Panc1 (cell line): ENCODE data around the gene LRMDA. TPM values are rescaled to one million over a fixed set of nuclear protein-coding genes. Genes with fewer than 3 reads are reported as not detected.

ENCODE experiments used
- ATAC-seq: fragments of 200-7000 bp; cut with Tn5 transposase; 2 replicates; pipeline ENCODE4 v1.9.1; 2020; ENCODE audit warnings: mild to moderate bottlenecking, moderate library complexity
- BruUV-seq: library from RNA; stranded (reverse); fragments of 400-500 nt; replicated peaks from 2 replicates; lab custom pipeline; 2021; lab: Mats Ljungman, UMichigan
- CTCF ChIA-PET: fragments of 300-600 bp; sonication (Branson Sonifier 250); formaldehyde crosslinking; loops from one replicate; lab custom pipeline; 2022; ENCODE audit warnings: antibody characterized with exemption; lab: Charles Lee
- POLR2A ChIA-PET: fragments of 300-600 bp; sonication (Branson Sonifier 250); formaldehyde crosslinking; loops from one replicate; lab custom pipeline; 2022; ENCODE audit warnings: antibody characterized with exemption; lab: Charles Lee
- DNase-seq: peaks from one replicate; pipeline ENCODE4 v3.0.0-alpha.2; 2010; ENCODE audit warnings: low read depth, low spot score
- H3K27ac ChIP-seq: 2 replicates; pipeline ENCODE4 v1.5.1; 2011; ENCODE audit warnings: mild to moderate bottlenecking, low read length, inconsistent platforms
- H3K27me3 ChIP-seq: fragments of 200-500 bp; sonication (Bioruptor generic); 2 replicates; pipeline ENCODE4 v1.6.0; 2014; ENCODE audit warnings: low read length, inconsistent platforms; ENCODE audit not compliant: control insufficient read depth, insufficient read depth
- H3K36me3 ChIP-seq: fragments of 200-500 bp; sonication (Bioruptor generic); 2 replicates; pipeline ENCODE4 v1.5.1; 2014; ENCODE audit warnings: inconsistent platforms, mild to moderate bottlenecking, low read length, moderate library complexity; ENCODE audit not compliant: control insufficient read depth, insufficient read depth
- H3K4me1 ChIP-seq: 2 replicates; pipeline ENCODE4 v1.5.1; 2011; ENCODE audit warnings: inconsistent platforms, mild to moderate bottlenecking, low read length, moderate library complexity; ENCODE audit not compliant: control insufficient read depth, insufficient read depth
- H3K4me3 ChIP-seq, 2 experiments: 2 replicates each; pipeline ENCODE4 v1.5.1; 2011 to 2012; ENCODE audit warnings: low read depth in 2 of 2, low read length in 2 of 2, mild to moderate bottlenecking in 2 of 2, inconsistent platforms in 1 of 2, moderate library complexity in 1 of 2
- H3K9me3 ChIP-seq: fragments of 200-500 bp; sonication (Bioruptor generic); 2 replicates; pipeline ENCODE4 v1.5.1; 2014; ENCODE audit warnings: low read depth, mild to moderate bottlenecking, inconsistent platforms, low read length, moderate library complexity; ENCODE audit not compliant: control insufficient read depth, insufficient read depth
- CTCF ChIP-seq: fragments of 450-650 bp; IDR thresholded peaks from 2 replicates; pipeline ENCODE4 v1.5.1; 2017; ENCODE audit warnings: mild to moderate bottlenecking
- POLR2AphosphoS5 ChIP-seq: IDR thresholded peaks from 2 replicates; pipeline ENCODE4 v1.6.1; 2012; ENCODE audit warnings: mild to moderate bottlenecking, low read depth, low read length, moderate library complexity
- REST ChIP-seq, 2 experiments: IDR thresholded peaks; 2 replicates each; pipeline ENCODE4 v1.6.1; 2011 to 2012; ENCODE audit warnings: low read depth in 2 of 2, control low read depth in 1 of 2, low read length in 1 of 2, mild to moderate bottlenecking in 1 of 2, moderate library complexity in 1 of 2; ENCODE audit not compliant: insufficient read depth in 1 of 2
- SIN3A ChIP-seq: IDR thresholded peaks from 2 replicates; pipeline ENCODE4 v1.6.1; 2012; ENCODE audit warnings: low read depth, mild to moderate bottlenecking, low read length, moderate library complexity, borderline replicate concordance; ENCODE audit not compliant: insufficient read depth
- TCF7L2 ChIP-seq: IDR thresholded peaks from 2 replicates; pipeline ENCODE4 v1.6.1; 2011; ENCODE audit warnings: mild to moderate bottlenecking, low read depth, low read length, inconsistent platforms
- in situ Hi-C: cut with HindIII; loops from 2 replicates; pipeline ENCODE4 v1.10.0; 2016; ENCODE audit warnings: low sequenced_read_pairs, low pct_unique_long_range_greater_than_20kb
- intact Hi-C: fragments of 100-400 bp; cut with micrococcal nuclease; formaldehyde crosslinking; loops from one replicate; pipeline ENCODE4 v1.10.0; 2022; ENCODE audit not compliant: unreplicated experiment
- total RNA-seq: library from RNA; stranded (reverse); gene quantifications from one replicate; pipeline ENCODE4 v1.2.1, GENCODE V29; 2021; ENCODE audit not compliant: unreplicated experiment

Gene LRMDA
- total RNA-seq, 1 experiment from 2014 or later, result 1.2 TPM

- Histone ChIP-seq H3K27ac (no peak overlapping the region), H3K4me1 (no peaks in the 10 kb centered on the region), H3K9me3 (no peaks in the 10 kb centered on the region), H3K27me3 (no peaks in the 10 kb centered on the region), H3K36me3 (no peaks in the 10 kb centered on the region), H3K4me3 (no peak overlapping the region)
- no peak for TF ChIP-seq TCF7L2
- DNase-seq (no peak), ATAC-seq (no peak)
- CTCF ChIA-PET, result no interaction called here
- BruUV-seq, result no TSS peak
- in situ Hi-C loops, result no loop called here
- POLR2A ChIA-PET, result no interaction called here
- intact Hi-C loops, result no loop called here
Measured at GRCh38 chr10:75737580-75737949, 306.1 kb downstream of the LRMDA start.

GRCh38 chr10:75738924-75739323, 307.5 kb downstream of the LRMDA start:
- BruUV-seq, result no TSS peak
- H3K4me1 ChIP-seq, result no peaks in the 10 kb centered on the region
- intact Hi-C loops, result no loop called here
- H3K27ac ChIP-seq, result no peak overlapping the region
- H3K9me3 ChIP-seq, result no peaks in the 10 kb centered on the region
- no peak for DNase-seq
- H3K36me3 ChIP-seq, result no peaks in the 10 kb centered on the region
- H3K27me3 ChIP-seq, result no peaks in the 10 kb centered on the region
- H3K4me3 ChIP-seq, result no peak overlapping the region
- in situ Hi-C loops, result no loop called here
- TF ChIP-seq REST (IDR thresholded peaks at IDR 0.05; ENCODE audit: insufficient read depth in 1 of 2, low read depth in 2 of 2, low read length in 1 of 2), result no peak
- TF ChIP-seq POLR2AphosphoS5, result no peak
- TF ChIP-seq SIN3A, result no peak
- no peak for TF ChIP-seq TCF7L2
- no peak for TF ChIP-seq CTCF
- CTCF ChIA-PET, result no interaction called here
- POLR2A ChIA-PET, result no interaction called here
- ATAC-seq, result no peak

GRCh38 chr10:75739414-75740143, 308.2 kb downstream of the LRMDA start:
- no peaks in the 10 kb centered on the region for H3K27me3 ChIP-seq
- intact Hi-C loops, result no loop called here
- ATAC-seq (no peak), DNase-seq (no peak)
- no peaks in the 10 kb centered on the region for H3K4me1 ChIP-seq
- no TSS peak for BruUV-seq
- CTCF ChIA-PET, result no interaction called here
- no peak overlapping the region for H3K27ac ChIP-seq
- POLR2A ChIA-PET, result no interaction called here
- in situ Hi-C loops, result no loop called here
- H3K36me3 ChIP-seq, result no peaks in the 10 kb centered on the region
- TF ChIP-seq TCF7L2, result no peak
- no peak for TF ChIP-seq SIN3A
- no peak for TF ChIP-seq POLR2AphosphoS5
- TF ChIP-seq CTCF, result no peak
- TF ChIP-seq REST (IDR thresholded peaks at IDR 0.05; ENCODE audit: insufficient read depth in 1 of 2, low read depth in 2 of 2, low read length in 1 of 2), result no peak
- H3K4me3 ChIP-seq, result no peak overlapping the region
- H3K9me3 ChIP-seq, result no peaks in the 10 kb centered on the region
